Measurements from ENCODE around the gene UXT.
A peak's percentile ranks its signal among the peaks of the same experiment; 100 is the strongest.

The UXT gene

DNA sequence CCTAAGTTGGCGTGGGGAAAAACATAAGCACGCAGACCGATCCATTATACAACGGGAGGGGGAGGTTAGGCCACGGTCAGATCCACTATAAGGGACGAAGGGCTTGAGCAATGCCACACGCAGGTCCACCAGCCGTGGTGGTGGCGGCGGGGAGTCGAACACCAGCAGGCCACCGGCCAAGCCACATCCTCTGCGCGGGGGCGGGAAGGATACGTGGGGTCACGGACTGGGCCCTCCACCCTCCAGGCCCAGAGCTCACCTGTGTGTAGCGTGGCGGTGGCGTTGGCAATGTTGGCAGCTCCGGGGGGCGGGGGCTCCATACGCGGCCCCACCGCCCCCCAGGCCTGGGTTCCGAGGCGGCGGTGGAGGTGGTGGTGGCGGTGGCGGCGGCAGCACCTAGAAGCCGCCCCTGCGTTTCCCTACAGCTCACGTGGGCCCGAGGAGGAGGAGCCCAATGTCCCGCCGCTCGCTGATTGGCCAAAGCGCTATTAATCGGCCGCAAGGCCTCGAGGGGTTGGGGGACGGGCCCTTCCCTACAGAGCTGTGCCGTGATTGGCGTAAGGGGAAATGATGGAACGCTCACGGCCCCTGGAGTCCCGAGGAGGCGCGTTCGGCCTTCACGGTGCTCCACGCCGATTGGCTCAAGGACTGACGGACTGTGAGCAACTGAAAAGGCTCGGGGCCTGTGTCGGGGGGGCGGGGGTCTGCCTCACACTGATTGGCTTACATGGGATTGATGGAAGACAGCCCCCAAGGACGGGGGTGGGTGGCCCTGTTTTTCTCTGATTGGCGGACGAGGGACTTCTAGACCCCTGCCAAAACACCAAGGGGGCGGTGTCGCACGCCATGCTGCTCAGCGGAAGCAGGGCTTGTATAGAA lies 8.6 kb downstream of the UXT start, which contains the start of gene ELK1 (continued):
- no peak for TF ChIP-seq ZNF354C (tag by site-specific recombination; IDR thresholded peaks at IDR 0.05; ENCODE audit: borderline replicate concordance, low read depth)
- no peak for TF ChIP-seq ZNF394 (tag by site-specific recombination; IDR thresholded peaks at IDR 0.05; ENCODE audit: borderline replicate concordance)
- no peak for TF ChIP-seq ZNF302 (tag by site-specific recombination; IDR thresholded peaks at IDR 0.05; ENCODE audit: low read depth)
- TF ChIP-seq, protein P1, sequence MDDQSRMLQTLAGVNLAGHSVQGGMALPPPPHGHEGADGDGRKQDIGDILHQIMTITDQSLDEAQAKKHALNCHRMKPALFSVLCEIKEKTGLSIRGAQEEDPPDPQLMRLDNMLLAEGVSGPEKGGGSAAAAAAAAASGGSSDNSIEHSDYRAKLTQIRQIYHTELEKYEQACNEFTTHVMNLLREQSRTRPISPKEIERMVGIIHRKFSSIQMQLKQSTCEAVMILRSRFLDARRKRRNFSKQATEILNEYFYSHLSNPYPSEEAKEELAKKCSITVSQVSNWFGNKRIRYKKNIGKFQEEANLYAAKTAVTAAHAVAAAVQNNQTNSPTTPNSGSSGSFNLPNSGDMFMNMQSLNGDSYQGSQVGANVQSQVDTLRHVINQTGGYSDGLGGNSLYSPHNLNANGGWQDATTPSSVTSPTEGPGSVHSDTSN (CRISPR knock-in tag; IDR thresholded peaks at IDR 0.05): no peak
- TF ChIP-seq ZSCAN23 (tag by site-specific recombination; IDR thresholded peaks at IDR 0.05): no peak
- TF ChIP-seq ZNF660 (tag by site-specific recombination; IDR thresholded peaks at IDR 0.05): peak; percentile 59; the same call in 1 of the 2 replicates
- TF ChIP-seq ZNF571 (tag by site-specific recombination; IDR thresholded peaks at IDR 0.05): no peak
- TF ChIP-seq EGR2 (tag by site-specific recombination; IDR thresholded peaks at IDR 0.05; ENCODE audit: low read depth): peak; percentile 87
- TF ChIP-seq ZNF423 (tag by site-specific recombination; IDR thresholded peaks at IDR 0.05): 0 out of 2 replicates have a peak, but pooled peaks have one; percentile 19
- TF ChIP-seq SALL2 (tag by site-specific recombination; IDR thresholded peaks at IDR 0.05; ENCODE audit: borderline replicate concordance): no peak
- no peak for TF ChIP-seq ZNF792 (tag by site-specific recombination; IDR thresholded peaks at IDR 0.05)
- TF ChIP-seq, protein P2, sequence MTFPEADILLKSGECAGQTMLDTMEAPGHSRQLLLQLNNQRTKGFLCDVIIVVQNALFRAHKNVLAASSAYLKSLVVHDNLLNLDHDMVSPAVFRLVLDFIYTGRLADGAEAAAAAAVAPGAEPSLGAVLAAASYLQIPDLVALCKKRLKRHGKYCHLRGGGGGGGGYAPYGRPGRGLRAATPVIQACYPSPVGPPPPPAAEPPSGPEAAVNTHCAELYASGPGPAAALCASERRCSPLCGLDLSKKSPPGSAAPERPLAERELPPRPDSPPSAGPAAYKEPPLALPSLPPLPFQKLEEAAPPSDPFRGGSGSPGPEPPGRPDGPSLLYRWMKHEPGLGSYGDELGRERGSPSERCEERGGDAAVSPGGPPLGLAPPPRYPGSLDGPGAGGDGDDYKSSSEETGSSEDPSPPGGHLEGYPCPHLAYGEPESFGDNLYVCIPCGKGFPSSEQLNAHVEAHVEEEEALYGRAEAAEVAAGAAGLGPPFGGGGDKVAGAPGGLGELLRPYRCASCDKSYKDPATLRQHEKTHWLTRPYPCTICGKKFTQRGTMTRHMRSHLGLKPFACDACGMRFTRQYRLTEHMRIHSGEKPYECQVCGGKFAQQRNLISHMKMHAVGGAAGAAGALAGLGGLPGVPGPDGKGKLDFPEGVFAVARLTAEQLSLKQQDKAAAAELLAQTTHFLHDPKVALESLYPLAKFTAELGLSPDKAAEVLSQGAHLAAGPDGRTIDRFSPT (tag by site-specific recombination; IDR thresholded peaks at IDR 0.05): peak; percentile 76
- peak; percentile 96 for TF ChIP-seq KLF10 (tag by site-specific recombination; IDR thresholded peaks at IDR 0.05)
- peak; percentile 16; the same call in 1 of the 2 replicates for TF ChIP-seq ZNF629 (tag by site-specific recombination; IDR thresholded peaks at IDR 0.05)
- TF ChIP-seq ZNF37A (tag by site-specific recombination; IDR thresholded peaks at IDR 0.05): no peak
- peak; percentile 87 for TF ChIP-seq KLF16 (tag by site-specific recombination; IDR thresholded peaks at IDR 0.05)
- TF ChIP-seq, protein P3, sequence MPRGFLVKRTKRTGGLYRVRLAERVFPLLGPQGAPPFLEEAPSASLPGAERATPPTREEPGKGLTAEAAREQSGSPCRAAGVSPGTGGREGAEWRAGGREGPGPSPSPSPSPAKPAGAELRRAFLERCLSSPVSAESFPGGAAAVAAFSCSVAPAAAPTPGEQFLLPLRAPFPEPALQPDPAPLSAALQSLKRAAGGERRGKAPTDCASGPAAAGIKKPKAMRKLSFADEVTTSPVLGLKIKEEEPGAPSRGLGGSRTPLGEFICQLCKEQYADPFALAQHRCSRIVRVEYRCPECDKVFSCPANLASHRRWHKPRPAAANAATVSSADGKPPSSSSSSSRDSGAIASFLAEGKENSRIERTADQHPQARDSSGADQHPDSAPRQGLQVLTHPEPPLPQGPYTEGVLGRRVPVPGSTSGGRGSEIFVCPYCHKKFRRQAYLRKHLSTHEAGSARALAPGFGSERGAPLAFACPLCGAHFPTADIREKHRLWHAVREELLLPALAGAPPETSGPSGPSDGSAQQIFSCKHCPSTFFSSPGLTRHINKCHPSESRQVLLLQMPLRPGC (tag by site-specific recombination; IDR thresholded peaks at IDR 0.05): no peak
- no peak for TF ChIP-seq GLI4 (tag by site-specific recombination; IDR thresholded peaks at IDR 0.05)
- no peak for TF ChIP-seq ZNF843 (tag by site-specific recombination; IDR thresholded peaks at IDR 0.05)
- TF ChIP-seq ZNF335 (tag by site-specific recombination; conservative IDR thresholded peaks at IDR 0.05): peak; percentile 45
- TF ChIP-seq ZNF560 (tag by site-specific recombination; IDR thresholded peaks at IDR 0.05; ENCODE audit: borderline replicate concordance): no peak
- TF ChIP-seq, protein P4, sequence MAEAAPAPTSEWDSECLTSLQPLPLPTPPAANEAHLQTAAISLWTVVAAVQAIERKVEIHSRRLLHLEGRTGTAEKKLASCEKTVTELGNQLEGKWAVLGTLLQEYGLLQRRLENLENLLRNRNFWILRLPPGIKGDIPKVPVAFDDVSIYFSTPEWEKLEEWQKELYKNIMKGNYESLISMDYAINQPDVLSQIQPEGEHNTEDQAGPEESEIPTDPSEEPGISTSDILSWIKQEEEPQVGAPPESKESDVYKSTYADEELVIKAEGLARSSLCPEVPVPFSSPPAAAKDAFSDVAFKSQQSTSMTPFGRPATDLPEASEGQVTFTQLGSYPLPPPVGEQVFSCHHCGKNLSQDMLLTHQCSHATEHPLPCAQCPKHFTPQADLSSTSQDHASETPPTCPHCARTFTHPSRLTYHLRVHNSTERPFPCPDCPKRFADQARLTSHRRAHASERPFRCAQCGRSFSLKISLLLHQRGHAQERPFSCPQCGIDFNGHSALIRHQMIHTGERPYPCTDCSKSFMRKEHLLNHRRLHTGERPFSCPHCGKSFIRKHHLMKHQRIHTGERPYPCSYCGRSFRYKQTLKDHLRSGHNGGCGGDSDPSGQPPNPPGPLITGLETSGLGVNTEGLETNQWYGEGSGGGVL (tag by site-specific recombination; IDR thresholded peaks at IDR 0.05): peak; percentile 82
- 0 out of 2 replicates have a peak, but pooled peaks have one; percentile 40 for TF ChIP-seq OSR2 (tag by site-specific recombination; IDR thresholded peaks at IDR 0.05)
- TF ChIP-seq, protein P5, sequence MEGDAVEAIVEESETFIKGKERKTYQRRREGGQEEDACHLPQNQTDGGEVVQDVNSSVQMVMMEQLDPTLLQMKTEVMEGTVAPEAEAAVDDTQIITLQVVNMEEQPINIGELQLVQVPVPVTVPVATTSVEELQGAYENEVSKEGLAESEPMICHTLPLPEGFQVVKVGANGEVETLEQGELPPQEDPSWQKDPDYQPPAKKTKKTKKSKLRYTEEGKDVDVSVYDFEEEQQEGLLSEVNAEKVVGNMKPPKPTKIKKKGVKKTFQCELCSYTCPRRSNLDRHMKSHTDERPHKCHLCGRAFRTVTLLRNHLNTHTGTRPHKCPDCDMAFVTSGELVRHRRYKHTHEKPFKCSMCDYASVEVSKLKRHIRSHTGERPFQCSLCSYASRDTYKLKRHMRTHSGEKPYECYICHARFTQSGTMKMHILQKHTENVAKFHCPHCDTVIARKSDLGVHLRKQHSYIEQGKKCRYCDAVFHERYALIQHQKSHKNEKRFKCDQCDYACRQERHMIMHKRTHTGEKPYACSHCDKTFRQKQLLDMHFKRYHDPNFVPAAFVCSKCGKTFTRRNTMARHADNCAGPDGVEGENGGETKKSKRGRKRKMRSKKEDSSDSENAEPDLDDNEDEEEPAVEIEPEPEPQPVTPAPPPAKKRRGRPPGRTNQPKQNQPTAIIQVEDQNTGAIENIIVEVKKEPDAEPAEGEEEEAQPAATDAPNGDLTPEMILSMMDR (tag by site-specific recombination; IDR thresholded peaks at IDR 0.05): peak; percentile 47
- no peak for TF ChIP-seq KLF7 (tag by site-specific recombination; IDR thresholded peaks at IDR 0.05; ENCODE audit: borderline replicate concordance)
- TF ChIP-seq, protein P6, sequence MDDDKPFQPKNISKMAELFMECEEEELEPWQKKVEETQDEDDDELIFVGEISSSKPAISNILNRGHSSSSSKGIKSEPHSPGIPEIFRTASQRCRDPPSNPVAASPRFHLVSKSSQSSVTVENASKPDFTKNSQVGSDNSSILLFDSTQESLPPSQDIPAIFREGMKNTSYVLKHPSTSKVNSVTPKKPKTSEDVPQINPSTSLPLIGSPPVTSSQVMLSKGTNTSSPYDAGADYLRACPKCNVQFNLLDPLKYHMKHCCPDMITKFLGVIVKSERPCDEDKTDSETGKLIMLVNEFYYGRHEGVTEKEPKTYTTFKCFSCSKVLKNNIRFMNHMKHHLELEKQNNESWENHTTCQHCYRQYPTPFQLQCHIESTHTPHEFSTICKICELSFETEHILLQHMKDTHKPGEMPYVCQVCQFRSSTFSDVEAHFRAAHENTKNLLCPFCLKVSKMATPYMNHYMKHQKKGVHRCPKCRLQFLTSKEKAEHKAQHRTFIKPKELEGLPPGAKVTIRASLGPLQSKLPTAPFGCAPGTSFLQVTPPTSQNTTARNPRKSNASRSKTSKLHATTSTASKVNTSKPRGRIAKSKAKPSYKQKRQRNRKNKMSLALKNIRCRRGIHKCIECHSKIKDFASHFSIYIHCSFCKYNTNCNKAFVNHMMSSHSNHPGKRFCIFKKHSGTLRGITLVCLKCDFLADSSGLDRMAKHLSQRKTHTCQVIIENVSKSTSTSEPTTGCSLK (tag by site-specific recombination; IDR thresholded peaks at IDR 0.05): no peak
- no peak for TF ChIP-seq ZNF341 (tag by site-specific recombination; IDR thresholded peaks at IDR 0.05; ENCODE audit: low read depth)
- TF ChIP-seq ZNF768 (tag by site-specific recombination; IDR thresholded peaks at IDR 0.05): no peak
